Thoracic aorta (tissue), 2 donors: Measurements from ENCODE around the gene CNOT4. TPM values are rescaled to one million over a fixed set of nuclear protein-coding genes. Genes with fewer than 3 reads are reported as not detected.

ENCODE experiments used
- ATAC-seq: fragments of 150-250 bp; one replicate; pipeline ENCODE4 v1.8.0; 2017; ENCODE audit warnings: low read depth; ENCODE audit not compliant: insufficient number of reproducible peaks, low FRiP score
- DNase-seq: peaks from one replicate; pipeline ENCODE4 v3.0.0-alpha.2; 2020; ENCODE audit warnings: low spot score
- H3K27ac ChIP-seq, 2 donors: fragments of 200-600 bp; sonication (generic); 1 replicate in 1 of 2; 2 replicates in 1 of 2; pipeline ENCODE4 v1.5.1; 2016; ENCODE audit warnings: mild to moderate bottlenecking in 2 of 2, moderate library complexity in 2 of 2
- H3K27me3 ChIP-seq: fragments of 200-600 bp; sonication (generic); replicated peaks from 2 replicates; pipeline ENCODE4 v1.6.0; 2016; ENCODE audit warnings: mild to moderate bottlenecking; ENCODE audit not compliant: insufficient read depth
- H3K36me3 ChIP-seq: fragments of 200-600 bp; sonication (generic); one replicate; pipeline ENCODE4 v1.5.1; 2016
- H3K4me1 ChIP-seq, 2 donors: fragments of 200-600 bp; sonication (generic); 1 replicate in 1 of 2; 2 replicates in 1 of 2; pipeline versions ENCODE4 v1.5.1 to v1.6.0; 2016; ENCODE audit warnings: low read depth in 2 of 2, mild to moderate bottlenecking in 1 of 2; ENCODE audit not compliant: control insufficient read depth in 1 of 2
- H3K4me3 ChIP-seq: fragments of 200-600 bp; sonication (generic); 2 replicates; pipeline ENCODE4 v1.5.1; 2016; ENCODE audit warnings: mild to moderate bottlenecking
- H3K9me3 ChIP-seq: fragments of 200-600 bp; sonication (generic); 2 replicates; pipeline ENCODE4 v1.5.1; 2016
- total RNA-seq, 2 donors: library from RNA; depleted of rRNA; stranded (reverse); fragments of >200 nt; gene quantifications; one replicate each; pipeline versions ENCODE4 v1.1.0 to v1.2.3, GENCODE V29; 2016
- TF ChIP-seq, protein P1 (sequence below): fragments of 200-600 bp; sonication (generic); IDR thresholded peaks from one replicate; pipeline ENCODE4 v1.5.1; 2019; ENCODE audit warnings: antibody characterized with exemption

Gene CNOT4, protein sequence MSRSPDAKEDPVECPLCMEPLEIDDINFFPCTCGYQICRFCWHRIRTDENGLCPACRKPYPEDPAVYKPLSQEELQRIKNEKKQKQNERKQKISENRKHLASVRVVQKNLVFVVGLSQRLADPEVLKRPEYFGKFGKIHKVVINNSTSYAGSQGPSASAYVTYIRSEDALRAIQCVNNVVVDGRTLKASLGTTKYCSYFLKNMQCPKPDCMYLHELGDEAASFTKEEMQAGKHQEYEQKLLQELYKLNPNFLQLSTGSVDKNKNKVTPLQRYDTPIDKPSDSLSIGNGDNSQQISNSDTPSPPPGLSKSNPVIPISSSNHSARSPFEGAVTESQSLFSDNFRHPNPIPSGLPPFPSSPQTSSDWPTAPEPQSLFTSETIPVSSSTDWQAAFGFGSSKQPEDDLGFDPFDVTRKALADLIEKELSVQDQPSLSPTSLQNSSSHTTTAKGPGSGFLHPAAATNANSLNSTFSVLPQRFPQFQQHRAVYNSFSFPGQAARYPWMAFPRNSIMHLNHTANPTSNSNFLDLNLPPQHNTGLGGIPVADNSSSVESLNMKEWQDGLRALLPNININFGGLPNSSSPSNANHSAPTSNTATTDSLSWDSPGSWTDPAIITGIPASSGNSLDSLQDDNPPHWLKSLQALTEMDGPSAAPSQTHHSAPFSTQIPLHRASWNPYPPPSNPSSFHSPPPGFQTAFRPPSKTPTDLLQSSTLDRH
- total RNA-seq = 10 to 100 TPM; 19.5 to 22.4 TPM

DNA sequence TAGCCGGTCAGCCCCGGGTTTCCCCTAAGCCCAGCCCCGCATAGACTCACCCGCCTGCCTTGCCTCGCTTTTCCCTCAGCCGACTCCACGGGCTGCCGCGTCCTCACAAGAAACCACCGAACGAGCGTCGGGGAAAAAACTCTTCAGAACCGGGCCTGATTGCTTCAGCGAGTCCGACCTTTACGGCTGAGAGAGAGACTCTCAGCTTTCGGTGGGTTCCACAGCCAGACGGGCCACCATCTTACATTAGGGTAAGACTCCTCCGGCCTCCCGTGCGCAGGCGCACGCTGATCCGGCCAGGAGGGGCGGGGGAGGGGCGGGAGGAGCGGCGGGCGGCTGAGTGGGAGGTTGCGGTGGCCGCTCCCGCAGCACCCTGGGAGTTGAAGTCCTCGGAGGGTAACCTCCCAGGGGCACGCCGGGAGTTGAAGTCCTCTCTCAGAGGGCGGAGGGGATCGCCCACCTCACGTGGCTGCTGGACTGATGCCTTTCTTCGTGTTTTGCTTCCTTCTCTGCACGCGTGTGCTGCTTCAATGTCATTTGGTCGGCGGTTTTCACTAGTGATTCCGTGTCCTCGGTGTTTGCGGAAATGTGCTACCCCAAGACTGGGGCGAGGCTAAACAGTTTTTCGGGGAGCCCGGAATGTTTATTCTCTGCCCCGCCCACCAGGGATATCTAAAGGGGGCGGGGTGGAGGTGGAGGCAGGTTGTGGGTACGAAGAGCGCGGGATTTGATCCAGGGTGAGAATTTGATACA lies at the start of gene CNOT4:
Gene CNOT4, minus strand, starts transcription at position 264 of the 753 bp plus-strand sequence. CDS start 71,771 bp downstream, outside the sequence.
- TF ChIP-seq, protein P1, sequence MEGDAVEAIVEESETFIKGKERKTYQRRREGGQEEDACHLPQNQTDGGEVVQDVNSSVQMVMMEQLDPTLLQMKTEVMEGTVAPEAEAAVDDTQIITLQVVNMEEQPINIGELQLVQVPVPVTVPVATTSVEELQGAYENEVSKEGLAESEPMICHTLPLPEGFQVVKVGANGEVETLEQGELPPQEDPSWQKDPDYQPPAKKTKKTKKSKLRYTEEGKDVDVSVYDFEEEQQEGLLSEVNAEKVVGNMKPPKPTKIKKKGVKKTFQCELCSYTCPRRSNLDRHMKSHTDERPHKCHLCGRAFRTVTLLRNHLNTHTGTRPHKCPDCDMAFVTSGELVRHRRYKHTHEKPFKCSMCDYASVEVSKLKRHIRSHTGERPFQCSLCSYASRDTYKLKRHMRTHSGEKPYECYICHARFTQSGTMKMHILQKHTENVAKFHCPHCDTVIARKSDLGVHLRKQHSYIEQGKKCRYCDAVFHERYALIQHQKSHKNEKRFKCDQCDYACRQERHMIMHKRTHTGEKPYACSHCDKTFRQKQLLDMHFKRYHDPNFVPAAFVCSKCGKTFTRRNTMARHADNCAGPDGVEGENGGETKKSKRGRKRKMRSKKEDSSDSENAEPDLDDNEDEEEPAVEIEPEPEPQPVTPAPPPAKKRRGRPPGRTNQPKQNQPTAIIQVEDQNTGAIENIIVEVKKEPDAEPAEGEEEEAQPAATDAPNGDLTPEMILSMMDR = no peak
- Histone ChIP-seq H3K4me3 (peak within 1 kb of the TSS; percentile 85), H3K4me1 (peaks cover 20% of the 10 kb centered on the region in 2 donors), H3K9me3 (no peaks in the 10 kb centered on the region), H3K27me3 (no peaks in the 10 kb centered on the region), H3K36me3 (no peaks in the 10 kb centered on the region), H3K27ac (peak within 1 kb of the TSS; percentile 84 to 86)
- DNase-seq (peak; percentile 88), ATAC-seq (peak; percentile 92)

DNA sequence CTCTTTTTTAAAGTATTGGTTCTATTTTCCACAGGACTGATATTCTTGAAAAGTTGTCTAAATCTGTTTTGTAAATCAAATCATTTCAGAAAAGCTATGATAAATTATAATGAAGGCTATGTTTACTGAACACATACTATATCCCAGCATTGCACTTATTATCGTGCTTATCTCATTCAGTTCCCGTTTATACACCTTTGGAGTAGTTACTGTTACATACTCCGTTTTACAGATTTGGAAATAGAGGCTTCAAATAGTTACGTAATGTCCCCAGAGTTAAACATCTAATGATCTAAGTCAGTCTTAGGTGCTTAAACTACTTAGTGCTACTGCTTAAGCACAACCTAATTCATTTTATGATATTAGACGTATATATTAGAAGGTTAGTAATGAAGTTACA lies 49.0 kb upstream of the CNOT4 start:
- Histone ChIP-seq H3K9me3 (no peaks in the 10 kb centered on the region), H3K4me3 (peak overlapping the region; percentile 78), H3K27me3 (no peaks in the 10 kb centered on the region), H3K36me3 (no peaks in the 10 kb centered on the region), H3K27ac (peak overlapping the region; percentile 88 to 92), H3K4me1 (peaks cover 8 to 17% of the 10 kb centered on the region in 2 donors)
- DNase-seq (no peak), ATAC-seq (no peak)
- TF ChIP-seq, protein P1 = no peak

DNA sequence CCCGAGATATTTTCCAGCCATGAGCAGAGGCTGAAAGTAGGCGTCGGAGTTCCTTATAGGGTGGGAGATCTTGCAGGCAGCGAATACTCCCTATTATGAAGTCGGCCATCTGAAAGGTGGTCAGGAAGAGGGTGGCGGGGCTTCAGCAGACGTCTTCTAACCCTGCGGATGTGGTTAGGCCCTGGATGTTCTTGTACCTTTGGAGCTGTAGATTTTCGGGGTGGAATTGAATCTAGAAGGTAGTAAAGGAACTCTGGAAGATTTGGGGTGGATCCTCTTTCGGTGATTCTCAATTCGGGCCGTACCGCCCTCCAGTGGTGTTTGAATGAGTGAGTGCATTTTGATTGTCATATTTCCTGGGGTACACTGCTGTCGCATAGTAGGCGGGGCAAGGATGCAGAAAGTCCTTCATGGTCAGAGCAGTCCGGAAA lies 48.5 kb upstream of the CNOT4 start:
- H3K27me3 ChIP-seq = no peaks in the 10 kb centered on the region
- peak; percentile 11 for DNase-seq
- TF ChIP-seq, protein P1 = no peak

DNA sequence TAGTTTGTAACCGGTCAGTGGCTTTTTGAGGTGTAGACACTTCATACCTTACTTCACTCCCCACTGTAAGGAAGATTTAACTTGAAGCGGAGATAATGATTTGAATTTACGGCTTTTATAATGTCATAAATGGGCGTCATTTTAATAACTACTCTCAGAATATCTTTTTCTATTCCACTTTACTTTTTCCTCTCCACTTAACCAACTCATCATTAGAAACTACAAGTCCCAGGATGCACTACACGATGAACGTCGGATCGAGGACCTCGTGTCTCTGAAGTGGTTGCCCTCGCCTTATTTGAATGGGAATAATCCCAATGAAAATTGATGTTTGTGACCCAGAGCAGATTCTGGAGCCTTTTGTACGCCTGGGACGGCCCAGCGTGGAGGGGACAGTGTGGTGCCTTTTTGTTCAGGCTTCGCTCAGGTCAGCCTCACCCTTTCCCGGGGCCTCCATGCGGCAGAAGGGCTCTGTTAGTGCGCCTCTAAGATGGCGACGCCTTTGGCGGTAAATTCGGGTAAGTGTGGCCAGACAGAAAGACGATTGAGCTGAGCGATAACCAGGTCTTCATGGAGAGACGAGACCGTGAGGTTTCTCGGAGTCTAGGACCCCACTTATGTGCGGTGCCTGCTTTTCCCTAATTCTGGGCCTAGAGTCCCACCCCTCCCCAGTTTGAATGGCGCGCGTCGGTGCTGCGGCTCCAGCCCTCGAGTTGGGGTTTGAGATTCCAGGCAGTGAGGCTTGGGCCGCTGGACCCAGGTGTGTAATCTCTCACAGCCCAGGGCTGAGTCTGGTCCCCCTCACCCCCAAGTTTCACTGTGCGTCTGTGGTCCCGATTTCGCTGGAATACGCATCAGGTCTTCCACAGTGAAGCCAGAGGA lies 47.8 kb upstream of the CNOT4 start, which contains the start of gene NUP205:
Gene NUP205, plus strand, starts transcription at position 463 of the 882 bp plus-strand sequence. Its CDS starts 28 bp downstream, at position 491.
- peak; percentile 19 for DNase-seq
- peak; percentile 95 for ATAC-seq
- H3K27me3 ChIP-seq = no peaks in the 10 kb centered on the region

More for the DNA sequence above, 48.5 kb upstream of the CNOT4 start:
- Histone ChIP-seq H3K4me1 (peaks cover 8 to 17% of the 10 kb centered on the region in 2 donors), H3K36me3 (no peaks in the 10 kb centered on the region), H3K9me3 (no peaks in the 10 kb centered on the region), H3K4me3 (peak overlapping the region; percentile 78), H3K27ac (peak overlapping the region; percentile 88 to 92)
- ATAC-seq = peak; percentile 34

More for the DNA sequence above, 47.8 kb upstream of the CNOT4 start, which contains the start of gene NUP205:
- Histone ChIP-seq H3K4me3 (peak within 1 kb of the TSS; percentile 78), H3K27ac (peak within 1 kb of the TSS; percentile 88 to 92), H3K36me3 (no peaks in the 10 kb centered on the region), H3K4me1 (peaks cover 8 to 17% of the 10 kb centered on the region in 2 donors), H3K9me3 (no peaks in the 10 kb centered on the region)
- TF ChIP-seq, protein P1 = peak; percentile 18
